Fibroblast of lung (primary cell): Measurements from ENCODE around the gene SLC12A9.

Experiments used
- CTCF ChIP-seq, 2 donors: IDR thresholded peaks in 1 of 2; conservative IDR thresholded peaks in 1 of 2; 1 replicate in 1 of 2; 2 replicates in 1 of 2; pipeline ENCODE4 v1.5.1; 2011 to 2012; ENCODE audit warnings: low read length in 2 of 2, control low read depth in 1 of 2, inconsistent platforms in 1 of 2, low read depth in 1 of 2, mild to moderate bottlenecking in 1 of 2
- EZH2 ChIP-seq: IDR thresholded peaks from 2 replicates; pipeline ENCODE4 v1.5.1; 2012; ENCODE audit warnings: low read length, control low read depth, mild to moderate bottlenecking; ENCODE audit errors: missing control alignments

- TF ChIP-seq CTCF (conservative IDR thresholded peaks at IDR 0.05 in 1 of 2, IDR thresholded peaks at IDR 0.05 in 1 of 2; ENCODE audit: low read depth in 1 of 2, low read length in 2 of 2) = no peak
- TF ChIP-seq EZH2 = no peak
Observed at GRCh38 chr7:100860702-100861615, 8.4 kb downstream of the SLC12A9 start.
